GM11168 (cell line): ENCODE results near the gene STRN.

Source experiments
- in situ Hi-C: fragments of 300-500 bp; cut with MboI; formaldehyde crosslinking; loops from one replicate; pipeline ENCODE4 v1.12.0; 2022; ENCODE audit warnings: low sequenced_read_pairs; ENCODE audit not compliant: unreplicated experiment

The STRN gene

GRCh38 chr2:36802952-36803351 is 163.4 kb downstream of the STRN start:
- in situ Hi-C loops = no loop called here

GRCh38 chr2:36801088-36801487 is 165.2 kb downstream of the STRN start:
- in situ Hi-C loops = no loop called here

- in situ Hi-C loops = no loop called here
These were observed 166.0 kb downstream of the STRN start for GRCh38 chr2:36800381-36800780.

GRCh38 chr2:36798724-36799123 is 167.6 kb downstream of the STRN start:
- in situ Hi-C loops = no loop called here

GRCh38 chr2:36797324-36798070 is 168.8 kb downstream of the STRN start:
- in situ Hi-C loops = no loop called here
